Omental fat pad (tissue), 4 donors: ENCODE data around the gene KCNH8. TPM values are rescaled to one million over a fixed set of nuclear protein-coding genes. Genes with fewer than 3 reads are reported as not detected.

ENCODE experiments used
- ATAC-seq: fragments of 150-250 bp; one replicate; pipeline ENCODE4 v1.9.1; 2016; ENCODE audit warnings: mild to moderate bottlenecking, moderate library complexity; ENCODE audit not compliant: low FRiP score
- DNase-seq: peaks from one replicate; pipeline ENCODE4 v3.0.0-alpha.2; 2019; ENCODE audit warnings: low spot score
- CTCF ChIP-seq, 3 donors: fragments of 450-650 bp; IDR thresholded peaks; one replicate each; pipeline ENCODE4 v1.5.1; 2016 to 2017; ENCODE audit warnings: antibody characterized with exemption in 3 of 3, mild to moderate bottlenecking in 3 of 3, moderate library complexity in 2 of 3
- total RNA-seq, 4 donors: library from RNA; depleted of rRNA; stranded (reverse); fragments of >200 nt; gene quantifications; one replicate each; pipeline ENCODE4 v1.1.0, GENCODE V29; 2016

KCNH8 gene
- total RNA-seq, 4 donors from 2014 or later, result 0.09 TPM; not detected in 3

GRCh38 chr3:19531426-19531825 is 383.1 kb downstream of the KCNH8 start:
- no peak for ATAC-seq

GRCh38 chr3:19539518-19540392 is 391.4 kb downstream of the KCNH8 start:
- DNase-seq (no peak), ATAC-seq (no peak)
- no peak for TF ChIP-seq CTCF (IDR thresholded peaks at IDR 0.05)

More at GRCh38 chr3:19531426-19531825, 383.1 kb downstream of the KCNH8 start:
- no peak for DNase-seq
- TF ChIP-seq CTCF (IDR thresholded peaks at IDR 0.05), result no peak

- TF ChIP-seq CTCF (IDR thresholded peaks at IDR 0.05), result no peak
- DNase-seq (no peak), ATAC-seq (no peak)
Measured at GRCh38 chr3:19540464-19540863, 392.2 kb downstream of the KCNH8 start.

GRCh38 chr3:19541284-19541683 is 393.0 kb downstream of the KCNH8 start:
- no peak for TF ChIP-seq CTCF (IDR thresholded peaks at IDR 0.05)
- ATAC-seq (no peak), DNase-seq (no peak)

- DNase-seq, result no peak
- ATAC-seq, result no peak
- no peak for TF ChIP-seq CTCF (IDR thresholded peaks at IDR 0.05)
Measured at GRCh38 chr3:19543212-19543841, 395.0 kb downstream of the KCNH8 start.

- no peak for TF ChIP-seq CTCF (IDR thresholded peaks at IDR 0.05)
- ATAC-seq (no peak), DNase-seq (no peak)
Measured at GRCh38 chr3:19547665-19548464, 399.6 kb downstream of the KCNH8 start.
